T-helper 2 cell treated with Interferon-gamma antibody and Interleukin-4, amounts not matched to agents 100 ng/mL and 5 ng/mL, for 36 hours (primary cell): ENCODE data around the gene IQGAP3. TPM values are rescaled to one million over a fixed set of nuclear protein-coding genes. Genes with fewer than 3 reads are reported as not detected.

Experiments used
- intact Hi-C: fragments of 100-400 bp; cut with micrococcal nuclease; formaldehyde crosslinking; loops from one replicate; pipeline ENCODE4 v1.15.1; 2023
- total RNA-seq: library from RNA; stranded (reverse); gene quantifications from 2 replicates; pipeline ENCODE4 v1.2.3, GENCODE V29; 2022

IQGAP3 gene
- total RNA-seq, 1 donor from 2014 or later, result 16.4 TPM

DNA sequence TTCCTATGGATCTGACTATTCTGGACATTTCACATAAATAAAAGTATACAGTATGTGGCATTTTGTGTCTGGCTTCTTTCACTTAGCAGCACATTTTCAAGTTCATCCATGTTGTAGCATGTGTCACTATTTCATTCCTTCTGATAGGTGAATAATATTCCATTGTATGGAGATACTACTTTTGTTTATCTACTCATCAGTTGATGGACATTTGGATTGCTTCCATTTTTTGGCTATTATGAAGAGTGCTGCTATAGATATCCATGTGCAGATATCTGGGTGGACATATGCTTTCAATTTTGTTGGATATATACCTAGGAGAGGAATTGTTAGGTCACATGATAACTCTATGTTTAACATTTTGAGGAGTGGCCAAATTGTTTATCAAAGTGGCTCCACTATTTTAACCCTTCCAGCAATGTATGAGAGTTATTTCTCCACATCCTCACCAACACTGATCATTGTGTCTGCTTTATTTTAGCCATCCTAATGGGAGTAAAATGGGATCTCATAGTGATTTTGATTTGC, 49.9 kb downstream of the IQGAP3 start:
- intact Hi-C loops, result no loop called here

- intact Hi-C loops, result no loop called here
Observed at GRCh38 chr1:156517748-156518147, 54.6 kb downstream of the IQGAP3 start.

GRCh38 chr1:156516821-156517220, 55.5 kb downstream of the IQGAP3 start:
- intact Hi-C loops, result no loop called here

- intact Hi-C loops, result no loop called here
Observed at GRCh38 chr1:156515956-156516355, 56.4 kb downstream of the IQGAP3 start.

DNA sequence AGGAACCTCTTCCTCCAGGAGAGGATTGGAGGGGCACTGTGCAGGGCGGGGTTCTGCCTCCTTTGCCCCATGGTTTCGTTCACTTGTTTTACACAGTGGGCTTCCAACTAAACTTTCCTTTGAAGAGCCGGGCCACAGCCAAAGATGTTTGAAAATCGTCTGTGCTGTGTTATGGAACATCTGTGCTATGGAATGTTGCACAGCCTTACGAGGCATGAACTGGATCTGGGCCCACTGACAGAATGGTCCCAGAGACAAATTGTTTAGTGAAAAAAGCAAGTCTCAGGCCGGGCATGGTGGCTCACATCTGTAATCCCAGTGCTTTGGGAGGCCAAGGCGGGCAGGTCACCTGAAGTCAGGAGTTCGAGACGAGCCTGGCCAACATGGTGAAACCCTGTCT, 59.2 kb downstream of the IQGAP3 start:
- intact Hi-C loops, result no loop called here

GRCh38 chr1:156511644-156512043, 60.7 kb downstream of the IQGAP3 start:
- intact Hi-C loops, result no loop called here

- intact Hi-C loops, result no loop called here
Observed at GRCh38 chr1:156510709-156511108, 61.7 kb downstream of the IQGAP3 start.

- intact Hi-C loops, result loop anchor here (10.0 kb wide), 1 partner anchor 625 kb away; the partner anchor contains the start of gene ETV3
Observed at GRCh38 chr1:156509424-156510034, 62.8 kb downstream of the IQGAP3 start.

- intact Hi-C loops, result loop anchor here (10.0 kb wide), 1 partner anchor 626 kb away; the partner anchor contains the start of gene ETV3
Observed at GRCh38 chr1:156508955-156509234, 63.5 kb downstream of the IQGAP3 start.

- intact Hi-C loops, result loop anchor here (10.0 kb wide), 1 partner anchor 626 kb away; the partner anchor contains the start of gene ETV3
Observed at GRCh38 chr1:156508205-156508954, 64.0 kb downstream of the IQGAP3 start.

DNA sequence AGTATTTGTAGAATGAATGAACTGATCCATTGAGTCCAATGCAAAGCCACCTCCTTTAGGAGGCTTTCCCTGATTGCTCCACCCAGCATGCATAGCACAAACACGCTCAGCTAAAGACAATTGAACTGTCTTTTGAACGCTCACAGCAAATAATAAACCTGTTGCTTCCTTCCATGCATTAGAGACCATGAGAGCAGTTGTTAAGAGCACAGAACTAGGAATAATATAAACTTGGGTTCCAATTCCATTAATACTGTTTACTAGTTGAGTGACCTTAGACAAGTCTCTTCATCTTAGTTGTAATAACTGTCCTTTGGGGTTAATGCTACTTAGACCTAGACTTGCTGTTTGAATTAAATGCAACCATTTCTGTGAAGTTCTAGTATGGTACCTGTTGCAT, 65.9 kb downstream of the IQGAP3 start:
- intact Hi-C loops, result loop anchor here (10.0 kb wide), 1 partner anchor 628 kb away; the partner anchor contains the start of gene ETV3

GRCh38 chr1:156505679-156506298, 66.6 kb downstream of the IQGAP3 start:
- intact Hi-C loops, result loop anchor here (1.0 to 10.0 kb wide), 4 partner anchors 48 to 629 kb away; partner anchors contain the start of genes CCT3, ETV3, ISG20L2 and METTL25B

DNA sequence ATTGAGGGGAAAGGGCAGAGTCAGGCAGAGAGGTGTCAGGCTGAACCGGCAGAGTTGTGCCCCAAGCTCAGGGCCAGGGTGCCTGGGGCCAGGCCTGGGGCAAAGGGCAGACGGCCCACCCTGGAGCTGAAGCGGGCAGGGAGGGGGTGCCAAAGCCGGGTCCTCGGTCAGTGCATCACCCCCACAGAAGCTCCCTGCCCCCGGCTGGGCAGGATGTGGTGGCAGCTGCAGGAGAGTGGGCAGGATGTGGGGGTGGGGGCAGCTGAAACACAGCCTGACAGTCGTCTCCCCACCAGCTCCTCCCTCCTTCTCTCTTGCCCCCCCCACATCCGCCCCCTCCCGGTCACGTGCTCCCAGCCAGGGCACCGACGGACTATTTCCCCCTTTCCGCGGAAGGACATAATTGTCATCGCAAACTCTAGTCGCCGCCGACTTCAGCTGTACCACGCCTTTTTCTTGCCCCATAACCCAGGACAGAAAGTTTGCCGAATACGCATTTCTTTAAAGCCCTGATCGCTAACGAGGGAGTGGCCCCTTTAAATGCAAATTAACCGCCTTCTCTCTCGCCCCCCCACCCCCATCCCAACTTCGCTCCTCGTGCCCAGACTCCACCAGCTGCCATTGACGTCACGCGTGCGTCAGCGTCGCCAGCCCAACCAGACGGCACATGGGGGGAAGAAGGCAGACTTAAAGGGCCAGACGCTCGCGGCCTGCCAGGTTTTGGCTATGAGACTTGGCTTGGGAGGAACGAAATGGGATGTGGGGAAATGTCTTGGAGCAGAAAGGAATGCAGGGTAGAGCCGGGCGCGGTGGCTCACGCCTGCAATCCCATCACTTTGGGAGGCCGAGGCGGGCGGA, 67.3 kb downstream of the IQGAP3 start:
- intact Hi-C loops, result loop anchor here (1.0 to 10.0 kb wide), 5 partner anchors 48 to 1503 kb away; partner anchors contain the start of genes CCT3, ETV3, ISG20L2 and METTL25B

DNA sequence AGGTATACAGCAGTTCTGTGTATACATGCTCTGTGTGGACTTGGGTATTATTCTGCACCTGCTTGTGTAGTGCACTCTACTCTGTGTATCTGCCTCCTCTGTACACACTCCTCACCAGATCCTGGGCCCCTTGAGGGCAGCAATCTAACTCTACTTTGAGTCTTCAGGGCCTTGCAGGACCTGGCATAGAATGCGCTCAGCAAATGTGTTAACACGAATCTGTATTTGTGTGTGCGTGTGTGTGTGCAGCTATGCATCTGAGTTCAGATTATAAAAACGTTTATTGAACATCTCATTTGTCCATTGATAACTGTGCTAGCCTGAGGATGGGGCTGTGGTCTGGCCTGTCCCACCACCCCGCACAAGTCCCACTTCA, 67.9 kb downstream of the IQGAP3 start:
- intact Hi-C loops, result loop anchor here (5.0 to 10.0 kb wide), 2 partner anchors 630 to 1502 kb away; partner anchors contain the start of genes ETV3 and ZBTB7B

DNA sequence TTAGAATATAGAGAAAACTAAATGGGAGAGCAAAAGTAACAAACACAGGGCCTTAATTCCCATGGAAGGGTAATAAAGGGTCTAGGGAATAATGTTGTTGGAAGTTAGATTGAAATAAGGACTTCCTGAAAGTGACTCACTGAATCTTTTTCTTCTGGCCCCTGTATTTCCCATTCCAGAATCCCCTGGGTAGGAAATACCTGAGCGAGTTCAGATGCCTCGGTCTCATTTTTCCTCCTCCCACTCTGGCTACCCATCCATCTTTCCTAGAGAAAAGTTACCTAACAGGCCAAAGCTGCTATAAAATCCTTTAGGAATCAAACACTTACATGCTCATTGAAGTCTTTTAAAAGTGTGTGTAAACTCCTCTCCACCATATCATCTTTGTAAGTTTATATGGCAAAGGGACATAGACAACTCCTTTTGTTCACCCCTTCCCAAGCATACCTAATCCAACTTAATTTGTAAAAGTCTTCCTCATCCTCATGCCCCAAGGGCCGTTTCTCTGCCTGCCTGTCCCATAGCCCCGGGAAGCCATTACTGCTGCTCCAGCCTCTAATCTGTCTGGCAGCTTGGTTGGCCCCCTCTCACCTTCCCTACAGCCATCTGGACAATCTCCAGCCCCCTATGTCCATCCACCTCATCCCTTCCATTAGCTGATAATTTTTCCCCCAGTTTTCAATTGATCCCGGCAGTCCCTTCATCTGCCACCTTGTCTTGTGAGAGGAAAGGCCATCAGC, 68.5 kb downstream of the IQGAP3 start:
- intact Hi-C loops, result loop anchor here (5.0 to 10.0 kb wide), 2 partner anchors 631 to 1502 kb away; partner anchors contain the start of genes ETV3 and ZBTB7B

- intact Hi-C loops, result loop anchor here (5.0 to 10.0 kb wide), 2 partner anchors 632 to 1501 kb away; partner anchors contain the start of genes ETV3 and ZBTB7B
Observed at GRCh38 chr1:156502894-156503697, 69.3 kb downstream of the IQGAP3 start.

DNA sequence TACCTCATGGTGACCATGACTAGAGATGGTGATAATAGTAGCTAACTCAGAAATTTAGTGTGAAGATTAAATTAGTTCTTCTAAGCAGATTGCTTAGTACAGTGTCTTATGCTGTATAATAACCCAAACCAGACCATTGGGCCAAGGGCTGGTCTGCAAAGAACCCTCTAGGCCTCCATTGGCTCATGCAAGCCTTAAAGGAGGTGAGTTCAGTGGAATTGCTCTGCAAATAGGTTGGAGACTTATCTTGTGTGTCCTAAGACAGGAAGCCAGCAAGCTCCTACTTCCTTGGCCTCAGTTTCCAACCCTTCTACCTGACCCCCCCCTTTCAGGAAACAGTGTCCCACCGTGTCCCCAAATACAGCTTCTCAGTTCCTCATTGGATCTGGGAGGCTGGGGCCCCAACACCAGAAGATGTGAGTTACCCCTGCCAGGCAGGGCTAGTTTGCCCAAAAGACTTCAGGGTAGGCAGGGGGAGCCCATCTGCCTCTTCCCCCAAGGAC, 69.9 kb downstream of the IQGAP3 start:
- intact Hi-C loops, result loop anchor here (5.0 to 10.0 kb wide), 2 partner anchors 632 to 1500 kb away; partner anchors contain the start of genes ETV3 and ZBTB7B

GRCh38 chr1:156500793-156501506, 71.4 kb downstream of the IQGAP3 start:
- intact Hi-C loops, result loop anchor here (1.0 to 10.0 kb wide), 8 partner anchors 12 to 1499 kb away; partner anchors contain the start of genes CCT3, ETV3, GPATCH4 and PRCC
